ENCODE measurements around the gene SLC13A4. TPM values are rescaled to one million over a fixed set of nuclear protein-coding genes. Genes with fewer than 3 reads are reported as not detected.

Gene SLC13A4
- total RNA-seq, 4 donors from 2014 or later = not detected

- no peak overlapping the region for H3K27ac ChIP-seq (replicated peaks in 1 of 4)
- H3K36me3 ChIP-seq = no peaks in the 10 kb centered on the region
- H3K9me3 ChIP-seq = no peaks in the 10 kb centered on the region
- TF ChIP-seq POLR2A (IDR thresholded peaks at IDR 0.05; ENCODE audit: low read depth) = no peak
- no peak for TF ChIP-seq EP300 (IDR thresholded peaks at IDR 0.05)
- 98% methylated on average over 20 of the region's 21 CpGs for WGBS
- no peak for DNase-seq (ENCODE audit: extremely low spot score)
- H3K27me3 ChIP-seq = peaks cover 0 to 19% (median 0%) of the 10 kb centered on the region in 4 donors
- no peak overlapping the region for H3K4me3 ChIP-seq
- peaks cover 0 to 4% (median 0%) of the 10 kb centered on the region in 4 donors for H3K4me1 ChIP-seq
- intact Hi-C loops (cut with DNase I) = no loop called here
Measured at GRCh38 chr7:135721198-135721820, 6.7 kb downstream of the SLC13A4 start.

GRCh38 chr7:135719688-135720087 is 8.3 kb downstream of the SLC13A4 start:
- no peaks in the 10 kb centered on the region for H3K36me3 ChIP-seq
- WGBS = 49% methylated on average over 2 of the region's 2 CpGs
- no peak overlapping the region for H3K27ac ChIP-seq (replicated peaks in 1 of 4)
- DNase-seq (ENCODE audit: extremely low spot score) = no peak
- peaks cover 0 to 19% (median 0%) of the 10 kb centered on the region in 4 donors for H3K27me3 ChIP-seq
- H3K4me3 ChIP-seq = no peak overlapping the region
- TF ChIP-seq POLR2AphosphoS5 (IDR thresholded peaks at IDR 0.05) (no peak), EP300 (IDR thresholded peaks at IDR 0.05) (no peak), POLR2A (IDR thresholded peaks at IDR 0.05; ENCODE audit: low read depth) (no peak)
- TF ChIP-seq, protein P1, sequence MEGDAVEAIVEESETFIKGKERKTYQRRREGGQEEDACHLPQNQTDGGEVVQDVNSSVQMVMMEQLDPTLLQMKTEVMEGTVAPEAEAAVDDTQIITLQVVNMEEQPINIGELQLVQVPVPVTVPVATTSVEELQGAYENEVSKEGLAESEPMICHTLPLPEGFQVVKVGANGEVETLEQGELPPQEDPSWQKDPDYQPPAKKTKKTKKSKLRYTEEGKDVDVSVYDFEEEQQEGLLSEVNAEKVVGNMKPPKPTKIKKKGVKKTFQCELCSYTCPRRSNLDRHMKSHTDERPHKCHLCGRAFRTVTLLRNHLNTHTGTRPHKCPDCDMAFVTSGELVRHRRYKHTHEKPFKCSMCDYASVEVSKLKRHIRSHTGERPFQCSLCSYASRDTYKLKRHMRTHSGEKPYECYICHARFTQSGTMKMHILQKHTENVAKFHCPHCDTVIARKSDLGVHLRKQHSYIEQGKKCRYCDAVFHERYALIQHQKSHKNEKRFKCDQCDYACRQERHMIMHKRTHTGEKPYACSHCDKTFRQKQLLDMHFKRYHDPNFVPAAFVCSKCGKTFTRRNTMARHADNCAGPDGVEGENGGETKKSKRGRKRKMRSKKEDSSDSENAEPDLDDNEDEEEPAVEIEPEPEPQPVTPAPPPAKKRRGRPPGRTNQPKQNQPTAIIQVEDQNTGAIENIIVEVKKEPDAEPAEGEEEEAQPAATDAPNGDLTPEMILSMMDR (IDR thresholded peaks at IDR 0.05) = no peak
- H3K9me3 ChIP-seq = no peaks in the 10 kb centered on the region
- intact Hi-C loops (cut with DNase I) = no loop called here
- peaks cover 0 to 4% (median 0%) of the 10 kb centered on the region in 4 donors for H3K4me1 ChIP-seq

GRCh38 chr7:135718794-135719437 is 9.1 kb downstream of the SLC13A4 start:
- peaks cover 0 to 4% (median 0%) of the 10 kb centered on the region in 4 donors for H3K4me1 ChIP-seq
- intact Hi-C loops (cut with DNase I) = no loop called here
- no peak overlapping the region for H3K27ac ChIP-seq (replicated peaks in 1 of 4)
- no peaks in the 10 kb centered on the region for H3K36me3 ChIP-seq
- DNase-seq (ENCODE audit: extremely low spot score) = no peak
- H3K9me3 ChIP-seq = no peaks in the 10 kb centered on the region
- H3K27me3 ChIP-seq = peaks cover 0 to 24% (median 0%) of the 10 kb centered on the region in 4 donors
- no peak for TF ChIP-seq EP300 (IDR thresholded peaks at IDR 0.05)
- TF ChIP-seq, protein P1 (IDR thresholded peaks at IDR 0.05) = no peak
- no peak overlapping the region for H3K4me3 ChIP-seq
- 70% methylated on average over 7 of the region's 7 CpGs for WGBS

- no peaks in the 10 kb centered on the region for H3K9me3 ChIP-seq
- H3K27ac ChIP-seq (replicated peaks in 1 of 4) = no peak overlapping the region
- intact Hi-C loops (cut with DNase I) = no loop called here
- TF ChIP-seq, protein P1 (IDR thresholded peaks at IDR 0.05) = no peak
- H3K4me3 ChIP-seq = no peak overlapping the region
- peaks cover 0 to 24% (median 0%) of the 10 kb centered on the region in 4 donors for H3K27me3 ChIP-seq
- WGBS = 96% methylated on average over 2 of the region's 2 CpGs
- no peaks in the 10 kb centered on the region for H3K36me3 ChIP-seq
- peaks cover 0 to 4% (median 0%) of the 10 kb centered on the region in 4 donors for H3K4me1 ChIP-seq
- no peak for DNase-seq (ENCODE audit: extremely low spot score)
Measured at GRCh38 chr7:135718219-135718618, 9.8 kb downstream of the SLC13A4 start.

- DNase-seq (ENCODE audit: extremely low spot score) = no peak
- no peak overlapping the region for H3K27ac ChIP-seq (replicated peaks in 1 of 4)
- no peak overlapping the region for H3K4me3 ChIP-seq
- intact Hi-C loops (cut with DNase I) = no loop called here
- 95% methylated on average over 3 of the region's 3 CpGs for WGBS
- peaks cover 0 to 24% (median 0%) of the 10 kb centered on the region in 4 donors for H3K27me3 ChIP-seq
- no peak for TF ChIP-seq POLR2A (IDR thresholded peaks at IDR 0.05; ENCODE audit: low read depth)
- TF ChIP-seq EP300 (IDR thresholded peaks at IDR 0.05) = no peak
- no peak for TF ChIP-seq POLR2AphosphoS5 (IDR thresholded peaks at IDR 0.05)
- TF ChIP-seq, protein P1 (IDR thresholded peaks at IDR 0.05) = no peak
- peaks cover 0 to 4% (median under 1%) of the 10 kb centered on the region in 4 donors for H3K4me1 ChIP-seq
- no peaks in the 10 kb centered on the region for H3K9me3 ChIP-seq
- H3K36me3 ChIP-seq = no peaks in the 10 kb centered on the region
Measured at GRCh38 chr7:135717693-135718092, 10.3 kb downstream of the SLC13A4 start.

Data from esophagus muscularis mucosa (tissue), 4 donors.